Karpas-422 (cell line): ENCODE data around the gene NONO. TPM values are rescaled to one million over a fixed set of nuclear protein-coding genes. Genes with fewer than 3 reads are reported as not detected.
"Not testable (repeated sequence)": the region's sequence is repeated elsewhere in the genome, so short reads cannot be mapped to it uniquely, and the experiment has no call there.

ENCODE experiments used
- DNase-seq: peaks from one replicate; pipeline ENCODE4 v3.0.0-alpha.2; 2015
- H2AFZ ChIP-seq: fragments of 200-600 bp; sonication (generic); 2 replicates; pipeline ENCODE4 v1.6.1; 2014; ENCODE audit warnings: antibody characterized with exemption, low read length, mixed read lengths
- H3K27ac ChIP-seq: fragments of 200-600 bp; sonication (generic); 2 replicates; pipeline ENCODE4 v1.5.1; 2014; ENCODE audit warnings: mild to moderate bottlenecking, low read length, moderate library complexity
- H3K27me3 ChIP-seq: fragments of 200-600 bp; sonication (generic); 2 replicates; pipeline ENCODE4 v1.6.1; 2014; ENCODE audit warnings: low read length, mixed read lengths
- H3K36me3 ChIP-seq: fragments of 200-600 bp; sonication (generic); 2 replicates; pipeline ENCODE4 v1.6.1; 2014; ENCODE audit warnings: low read length, mixed read lengths; ENCODE audit not compliant: insufficient read depth
- H3K4me1 ChIP-seq: fragments of 200-600 bp; sonication (generic); 2 replicates; pipeline ENCODE4 v1.6.1; 2014; ENCODE audit warnings: mild to moderate bottlenecking, low read length, mixed read lengths
- H3K4me2 ChIP-seq: fragments of 200-600 bp; sonication (generic); 2 replicates; pipeline ENCODE4 v1.6.1; 2014; ENCODE audit warnings: low read length, low read depth, mild to moderate bottlenecking; ENCODE audit not compliant: poor library complexity, severe bottlenecking
- H3K4me3 ChIP-seq: fragments of 200-600 bp; sonication (generic); 2 replicates; pipeline ENCODE4 v1.5.1; 2014; ENCODE audit warnings: mild to moderate bottlenecking, antibody characterized with exemption, low read length, mixed read lengths
- H3K79me2 ChIP-seq: fragments of 200-600 bp; sonication (generic); 2 replicates; pipeline ENCODE4 v1.6.1; 2014; ENCODE audit warnings: mild to moderate bottlenecking, low read length, mixed read lengths
- H3K9ac ChIP-seq: fragments of 200-600 bp; sonication (generic); 2 replicates; pipeline ENCODE4 v1.6.0; 2014; ENCODE audit warnings: low read length
- H3K9me2 ChIP-seq: fragments of 200-600 bp; sonication (generic), shearing (Covaris generic); replicated peaks from 2 replicates; pipeline ENCODE4 v1.6.0; 2014; ENCODE audit warnings: mild to moderate bottlenecking, low read length, moderate library complexity; ENCODE audit not compliant: insufficient read depth
- H3K9me3 ChIP-seq: fragments of 300-700, 200-600 bp; sonication (generic); 2 replicates; pipeline ENCODE4 v1.6.1; 2014; ENCODE audit warnings: low read length, mixed read lengths
- H4K20me1 ChIP-seq: fragments of 200-600 bp; sonication (generic); 2 replicates; pipeline ENCODE4 v1.6.1; 2014; ENCODE audit warnings: mild to moderate bottlenecking, antibody characterized with exemption, low read length, low read depth; ENCODE audit not compliant: insufficient read depth
- total RNA-seq: library from RNA; depleted of rRNA; stranded (reverse); fragments of >200 nt; shearing (Covaris generic); gene quantifications from 2 replicates; pipeline ENCODE4 v1.2.3, GENCODE V29; 2014; ENCODE audit warnings: low replicate concordance

NONO gene
- total RNA-seq, 1 experiment from 2014 or later, result 335 TPM

- H3K4me3 ChIP-seq, result no peak overlapping the region
- no peaks in the 10 kb centered on the region for H3K9me2 ChIP-seq
- H3K27ac ChIP-seq, result no peak overlapping the region
- H3K36me3 ChIP-seq, result no peaks in the 10 kb centered on the region
- H2AFZ ChIP-seq, result no peak overlapping the region
- H3K9ac ChIP-seq, result no peak overlapping the region
- H3K4me2 ChIP-seq, result no peak overlapping the region
- peaks cover 19% of the 10 kb centered on the region for H3K79me2 ChIP-seq
- no peaks in the 10 kb centered on the region for H4K20me1 ChIP-seq
- H3K9me3 ChIP-seq, result no peaks in the 10 kb centered on the region
- DNase-seq, result no peak
- H3K27me3 ChIP-seq, result no peaks in the 10 kb centered on the region
- peaks cover 21% of the 10 kb centered on the region for H3K4me1 ChIP-seq
These were observed 31.9 kb upstream of the NONO start for GRCh38 chrX:71251466-71251973.

GRCh38 chrX:71252221-71252620 lies 31.2 kb upstream of the NONO start:
- Histone ChIP-seq H3K4me1 (peaks cover 21% of the 10 kb centered on the region), H3K36me3 (no peaks in the 10 kb centered on the region), H3K4me2 (peak overlapping the region; percentile 81), H3K4me3 (peak overlapping the region; percentile 97), H3K27ac (no peak overlapping the region), H3K9ac (peak overlapping the region; percentile 91; the same call in 1 of the 2 replicates), H3K9me2 (no peaks in the 10 kb centered on the region), H3K9me3 (no peaks in the 10 kb centered on the region), H3K27me3 (no peaks in the 10 kb centered on the region), H2AFZ (no peak overlapping the region), H3K79me2 (peaks cover 19% of the 10 kb centered on the region), H4K20me1 (no peaks in the 10 kb centered on the region)
- no peak for DNase-seq

GRCh38 chrX:71253253-71254091 lies 30.0 kb upstream of the NONO start:
- Histone ChIP-seq H3K4me2 (peak overlapping the region; percentile 81), H4K20me1 (no peaks in the 10 kb centered on the region), H3K27me3 (no peaks in the 10 kb centered on the region), H3K79me2 (peaks cover 19% of the 10 kb centered on the region), H3K36me3 (no peaks in the 10 kb centered on the region), H2AFZ (no peak overlapping the region), H3K4me1 (peaks cover 21% of the 10 kb centered on the region), H3K27ac (peak overlapping the region; percentile 87), H3K9ac (peak overlapping the region; percentile 91), H3K9me3 (no peaks in the 10 kb centered on the region), H3K4me3 (peak overlapping the region; percentile 97), H3K9me2 (no peaks in the 10 kb centered on the region)
- peak; percentile 70 for DNase-seq

- H3K9ac ChIP-seq, result peak within 1 kb of the TSS; percentile 91
These were observed 29.1 kb upstream of the NONO start, which contains the start of gene ZMYM3 for GRCh38 chrX:71254092-71254963. ZMYM3 (minus strand) TSS chrX:71254140; CDS start chrX:71253255, 885 bp downstream.

GRCh38 chrX:71256051-71256450 lies 27.4 kb upstream of the NONO start:
- 0 out of 2 replicates have a peak overlapping the region, but pooled peaks have one; percentile 67 for H2AFZ ChIP-seq
- H3K27ac ChIP-seq, result peak overlapping the region; percentile 87
- H3K79me2 ChIP-seq, result peaks cover 19% of the 10 kb centered on the region
- H3K36me3 ChIP-seq, result no peaks in the 10 kb centered on the region
- H4K20me1 ChIP-seq, result no peaks in the 10 kb centered on the region
- peak overlapping the region; percentile 91 for H3K9ac ChIP-seq
- no peaks in the 10 kb centered on the region for H3K9me2 ChIP-seq
- no peaks in the 10 kb centered on the region for H3K9me3 ChIP-seq
- DNase-seq, result no peak
- peak overlapping the region; percentile 81 for H3K4me2 ChIP-seq
- H3K27me3 ChIP-seq, result no peaks in the 10 kb centered on the region
- peak overlapping the region; percentile 97 for H3K4me3 ChIP-seq
- peaks cover 21% of the 10 kb centered on the region for H3K4me1 ChIP-seq

More at GRCh38 chrX:71254092-71254963, 29.1 kb upstream of the NONO start, which contains the start of gene ZMYM3:
- H3K9me2 ChIP-seq, result no peaks in the 10 kb centered on the region
- H3K27ac ChIP-seq, result peak within 1 kb of the TSS; percentile 87
- H3K27me3 ChIP-seq, result no peaks in the 10 kb centered on the region
- no peaks in the 10 kb centered on the region for H3K36me3 ChIP-seq
- H3K9me3 ChIP-seq, result no peaks in the 10 kb centered on the region
- peak within 1 kb of the TSS; percentile 45; the same call in 1 of the 2 replicates for H2AFZ ChIP-seq
- peaks cover 19% of the 10 kb centered on the region for H3K79me2 ChIP-seq
- peaks cover 21% of the 10 kb centered on the region for H3K4me1 ChIP-seq
- H3K4me2 ChIP-seq, result peak within 1 kb of the TSS; percentile 81
- peak; percentile 92 for DNase-seq
- H4K20me1 ChIP-seq, result no peaks in the 10 kb centered on the region
- H3K4me3 ChIP-seq, result peak within 1 kb of the TSS; percentile 97

GRCh38 chrX:71256856-71257255 lies 26.6 kb upstream of the NONO start:
- Histone ChIP-seq H4K20me1 (no peaks in the 10 kb centered on the region), H3K27me3 (no peaks in the 10 kb centered on the region), H3K4me1 (peaks cover 21% of the 10 kb centered on the region), H3K79me2 (peaks cover 19% of the 10 kb centered on the region), H3K9ac (no peak overlapping the region), H3K4me2 (no peak overlapping the region), H3K4me3 (no peak overlapping the region), H2AFZ (no peak overlapping the region), H3K27ac (no peak overlapping the region), H3K9me3 (no peaks in the 10 kb centered on the region), H3K36me3 (no peaks in the 10 kb centered on the region), H3K9me2 (no peaks in the 10 kb centered on the region)
- DNase-seq, result no peak

GRCh38 chrX:71268624-71269023 lies 14.8 kb upstream of the NONO start:
- H3K9me3 ChIP-seq, H3K27ac ChIP-seq, H3K27me3 ChIP-seq, H3K9me2 ChIP-seq, H4K20me1 ChIP-seq, H3K36me3 ChIP-seq, H3K79me2 ChIP-seq, DNase-seq, H3K4me1 ChIP-seq, H2AFZ ChIP-seq, H3K4me3 ChIP-seq, H3K4me2 ChIP-seq, H3K9ac ChIP-seq: not testable (repeated sequence)
